Activated CD4-positive, alpha-beta T cell treated with anti-CD3 and anti-CD28 coated beads for 36 hours (primary cell): ENCODE results near the gene CACNA2D3. TPM values are rescaled to one million over a fixed set of nuclear protein-coding genes. Genes with fewer than 3 reads are reported as not detected.

Source experiments
- ATAC-seq: fragments of 200-7000 bp; cut with Tn5 transposase; one replicate; pipeline ENCODE4 v1.10.0; 2021; ENCODE audit warnings: mild to moderate bottlenecking, moderate library complexity
- CTCF ChIA-PET: fragments of 350-600 bp; sonication (Branson Sonifier 250); formaldehyde crosslinking; loops from one replicate; lab custom pipeline; 2021; ENCODE audit warnings: antibody characterized with exemption; lab: Charles Lee
- POLR2A ChIA-PET: fragments of 350-600 bp; sonication (Branson Sonifier 250); formaldehyde crosslinking; loops from one replicate; lab custom pipeline; 2021; ENCODE audit warnings: antibody characterized with exemption, inconsistent platforms; lab: Charles Lee
- DNase-seq: peaks from one replicate; pipeline ENCODE4 v3.0.0-alpha.2; 2020
- H3K27ac Mint-ChIP-seq: one replicate; pipeline ENCODE4 v1.8.0; 2021; ENCODE audit warnings: mixed read lengths
- H3K27me3 Mint-ChIP-seq: one replicate; pipeline ENCODE4 v1.8.0; 2021; ENCODE audit warnings: mixed read lengths
- H3K36me3 Mint-ChIP-seq: one replicate; pipeline ENCODE4 v1.8.0; 2021; ENCODE audit warnings: low read depth, mixed read lengths
- H3K4me1 Mint-ChIP-seq: one replicate; pipeline ENCODE4 v1.8.0; 2021; ENCODE audit warnings: mixed read lengths
- H3K4me3 Mint-ChIP-seq: one replicate; pipeline ENCODE4 v1.8.0; 2021; ENCODE audit warnings: mild to moderate bottlenecking, moderate library complexity, mixed read lengths
- H3K9me3 Mint-ChIP-seq: one replicate; pipeline ENCODE4 v1.8.0; 2021; ENCODE audit warnings: low read depth, mixed read lengths
- intact Hi-C, 2 experiments: fragments of 100-400 bp; cut with DNase I in 1 of 2; cut with micrococcal nuclease in 1 of 2; formaldehyde crosslinking; loops; one replicate each; pipeline versions ENCODE4 v1.14.2 to v1.15.1; 2022 to 2024; cut with DNase I, micrococcal nuclease
- total RNA-seq, 2 experiments: library from RNA; stranded (reverse); gene quantifications; one replicate each; pipeline ENCODE4 v1.2.3, GENCODE V29; 2021

Gene CACNA2D3
- total RNA-seq, 2 experiments from 2014 or later, result not detected

DNA sequence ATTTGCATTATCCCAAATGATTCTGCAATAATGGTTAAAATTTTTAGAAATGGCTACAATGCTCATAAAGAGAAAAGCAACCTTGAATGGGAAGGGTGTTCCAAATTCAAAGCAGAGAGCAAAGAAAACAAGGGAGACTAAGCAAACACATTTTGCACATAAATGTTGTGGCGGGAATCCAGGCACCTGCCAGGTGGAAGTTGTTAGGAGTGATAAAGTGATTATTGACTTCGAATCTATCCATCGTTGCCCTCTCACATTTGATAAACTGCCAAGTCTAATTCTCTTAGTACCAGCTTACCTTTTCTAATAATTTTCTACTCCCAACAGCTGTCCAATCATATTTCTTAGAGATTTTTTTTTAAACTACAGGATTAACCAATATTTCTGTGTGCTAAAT, 244.5 kb downstream of the CACNA2D3 start:
- CTCF ChIA-PET, result no interaction called here

GRCh38 chr3:54372232-54372631, 249.9 kb downstream of the CACNA2D3 start:
- no peak for ATAC-seq
- Mint-ChIP-seq H3K27ac (no peak overlapping the region), H3K9me3 (no peaks in the 10 kb centered on the region), H3K4me3 (no peak overlapping the region), H3K36me3 (no peaks in the 10 kb centered on the region), H3K27me3 (no peaks in the 10 kb centered on the region), H3K4me1 (no peaks in the 10 kb centered on the region)
- CTCF ChIA-PET, result no interaction called here
- POLR2A ChIA-PET, result no interaction called here
- intact Hi-C loops, result no loop called here
- DNase-seq, result no peak

More for the DNA sequence above, 244.5 kb downstream of the CACNA2D3 start:
- Mint-ChIP-seq H3K36me3 (no peaks in the 10 kb centered on the region), H3K4me3 (no peak overlapping the region), H3K4me1 (no peaks in the 10 kb centered on the region), H3K27me3 (no peaks in the 10 kb centered on the region), H3K27ac (no peak overlapping the region), H3K9me3 (no peaks in the 10 kb centered on the region)
- ATAC-seq, result no peak
- intact Hi-C loops, result no loop called here
- POLR2A ChIA-PET, result no interaction called here
- no peak for DNase-seq

GRCh38 chr3:54374214-54374852, 252.0 kb downstream of the CACNA2D3 start:
- H3K36me3 Mint-ChIP-seq, result no peaks in the 10 kb centered on the region
- H3K27me3 Mint-ChIP-seq, result no peaks in the 10 kb centered on the region
- ATAC-seq (no peak), DNase-seq (peak; percentile 38)
- CTCF ChIA-PET, result interaction anchor here (0.6 to 1.8 kb wide), 5 partner anchors 10 to 436 kb away, joined by 3 to 13 read pairs (median 3); no protein-coding TSS in a partner anchor
- no peaks in the 10 kb centered on the region for H3K4me1 Mint-ChIP-seq
- intact Hi-C loops, result loop anchor here in 1 of 2 experiments (1.0 to 2.0 kb wide), 2 partner anchors 228 to 436 kb away; no protein-coding TSS in a partner anchor
- no peak overlapping the region for H3K27ac Mint-ChIP-seq
- no peak overlapping the region for H3K4me3 Mint-ChIP-seq
- no peaks in the 10 kb centered on the region for H3K9me3 Mint-ChIP-seq
- POLR2A ChIA-PET, result interaction anchor here (0.9 kb wide), 1 partner anchor 438 kb away, joined by 3 read pairs; no protein-coding TSS in a partner anchor

DNA sequence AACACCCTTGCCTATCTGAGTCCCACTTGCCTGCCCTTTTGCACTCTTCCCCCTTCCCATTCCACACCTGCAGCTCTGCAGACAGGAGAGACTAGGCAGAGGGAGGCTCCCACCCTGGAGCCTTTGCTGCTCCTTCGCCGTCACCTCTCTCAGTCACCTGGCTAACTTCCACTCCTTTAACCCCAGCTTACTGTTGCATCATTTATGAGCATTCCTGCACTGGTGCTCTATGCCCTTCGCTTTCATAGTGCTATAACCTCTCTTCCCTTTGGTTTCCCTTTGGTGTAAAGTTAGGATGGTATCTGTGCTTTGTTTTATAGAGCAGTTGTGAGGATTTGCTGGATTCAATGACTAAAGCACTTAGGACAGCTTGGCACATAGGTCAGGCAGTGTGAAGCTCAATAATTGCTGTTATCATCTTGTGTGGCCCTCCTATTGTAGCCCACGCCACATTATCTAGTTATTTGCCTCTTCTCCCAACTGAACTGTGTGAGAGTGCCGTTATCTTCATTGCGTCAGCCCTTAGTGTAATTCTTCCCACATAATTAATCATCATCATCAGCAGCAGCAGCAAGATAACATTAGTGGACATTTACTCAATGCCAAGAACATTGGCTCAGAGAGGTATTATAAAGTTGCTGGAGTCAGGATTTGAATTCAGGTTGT, 253.9 kb downstream of the CACNA2D3 start:
- Mint-ChIP-seq H3K27me3 (no peaks in the 10 kb centered on the region), H3K27ac (no peak overlapping the region), H3K4me3 (no peak overlapping the region), H3K36me3 (no peaks in the 10 kb centered on the region), H3K4me1 (no peaks in the 10 kb centered on the region), H3K9me3 (no peaks in the 10 kb centered on the region)
- no peak for DNase-seq
- CTCF ChIA-PET, result interaction anchor here (0.9 kb wide), 1 partner anchor 8 kb away, joined by 3 read pairs; no protein-coding TSS in a partner anchor
- POLR2A ChIA-PET, result no interaction called here
- no peak for ATAC-seq
- intact Hi-C loops, result no loop called here

DNA sequence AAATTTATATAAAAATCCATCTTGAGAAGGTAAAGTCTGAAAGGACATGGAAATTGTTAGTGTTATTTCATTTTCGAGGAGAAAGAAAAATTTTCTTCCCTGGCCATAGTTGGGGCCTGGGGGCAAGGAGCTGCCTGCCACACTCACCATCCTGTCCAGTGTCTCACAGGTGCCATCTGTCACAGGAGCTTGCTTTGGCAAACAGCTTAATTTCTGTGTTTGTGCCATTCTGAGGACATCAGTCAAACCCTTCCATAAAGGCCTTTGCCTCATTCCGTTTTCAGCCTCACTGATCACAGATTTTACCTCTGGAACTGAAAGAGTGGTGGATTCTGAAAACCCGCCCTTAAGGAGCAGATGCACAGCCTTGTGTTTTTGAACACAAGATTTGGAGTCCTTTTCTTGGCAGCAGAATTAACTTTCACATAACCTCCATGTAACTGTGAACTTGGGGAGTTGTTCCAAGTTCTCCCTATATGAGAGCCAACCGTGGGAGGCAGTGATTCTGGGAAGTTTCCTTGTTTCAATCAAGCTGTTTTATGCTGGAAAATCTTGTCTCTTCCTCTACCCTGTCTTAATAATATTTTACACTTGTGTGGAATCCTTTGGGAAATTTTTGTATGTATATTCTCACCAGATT, 254.7 kb downstream of the CACNA2D3 start:
- ChIA-PET POLR2A (no interaction called here), CTCF (interaction anchor here (0.9 kb wide), 1 partner anchor 9 kb away, joined by 3 read pairs; no protein-coding TSS in a partner anchor)
- no peaks in the 10 kb centered on the region for H3K4me1 Mint-ChIP-seq
- intact Hi-C loops, result no loop called here
- no peak overlapping the region for H3K4me3 Mint-ChIP-seq
- DNase-seq (no peak), ATAC-seq (no peak)
- no peaks in the 10 kb centered on the region for H3K27me3 Mint-ChIP-seq
- H3K27ac Mint-ChIP-seq, result no peak overlapping the region
- no peaks in the 10 kb centered on the region for H3K9me3 Mint-ChIP-seq
- no peaks in the 10 kb centered on the region for H3K36me3 Mint-ChIP-seq

DNA sequence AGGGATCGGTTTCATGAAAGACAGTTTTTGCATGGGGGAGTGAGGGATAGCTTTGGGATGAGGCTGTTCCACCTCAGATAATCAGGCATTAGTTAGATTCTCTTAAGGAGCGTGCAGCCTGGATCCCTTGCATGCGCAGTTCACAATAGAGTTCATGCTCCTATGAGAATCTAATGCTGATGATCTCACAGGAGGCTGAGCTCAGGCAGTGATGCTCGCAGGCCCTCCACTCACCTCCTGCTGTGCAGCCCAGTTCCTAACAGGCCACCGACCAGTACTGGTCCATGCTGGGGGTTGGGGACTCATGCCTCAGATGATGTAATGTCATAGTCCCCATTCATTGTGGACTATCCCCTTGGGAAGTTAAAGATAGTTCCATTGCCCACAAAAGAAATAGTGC, 255.8 kb downstream of the CACNA2D3 start:
- Mint-ChIP-seq H3K9me3 (no peaks in the 10 kb centered on the region), H3K36me3 (no peaks in the 10 kb centered on the region), H3K27me3 (no peaks in the 10 kb centered on the region), H3K4me3 (no peak overlapping the region), H3K4me1 (no peaks in the 10 kb centered on the region), H3K27ac (no peak overlapping the region)
- no peak for DNase-seq
- no peak for ATAC-seq
- intact Hi-C loops, result no loop called here
- ChIA-PET POLR2A (no interaction called here), CTCF (no interaction called here)

GRCh38 chr3:54384279-54384678, 261.9 kb downstream of the CACNA2D3 start:
- no peaks in the 10 kb centered on the region for H3K4me1 Mint-ChIP-seq
- no peak overlapping the region for H3K27ac Mint-ChIP-seq
- DNase-seq (no peak), ATAC-seq (no peak)
- no peaks in the 10 kb centered on the region for H3K36me3 Mint-ChIP-seq
- H3K4me3 Mint-ChIP-seq, result no peak overlapping the region
- intact Hi-C loops, result no loop called here
- H3K27me3 Mint-ChIP-seq, result no peaks in the 10 kb centered on the region
- H3K9me3 Mint-ChIP-seq, result no peaks in the 10 kb centered on the region
- ChIA-PET POLR2A (no interaction called here), CTCF (no interaction called here)

DNA sequence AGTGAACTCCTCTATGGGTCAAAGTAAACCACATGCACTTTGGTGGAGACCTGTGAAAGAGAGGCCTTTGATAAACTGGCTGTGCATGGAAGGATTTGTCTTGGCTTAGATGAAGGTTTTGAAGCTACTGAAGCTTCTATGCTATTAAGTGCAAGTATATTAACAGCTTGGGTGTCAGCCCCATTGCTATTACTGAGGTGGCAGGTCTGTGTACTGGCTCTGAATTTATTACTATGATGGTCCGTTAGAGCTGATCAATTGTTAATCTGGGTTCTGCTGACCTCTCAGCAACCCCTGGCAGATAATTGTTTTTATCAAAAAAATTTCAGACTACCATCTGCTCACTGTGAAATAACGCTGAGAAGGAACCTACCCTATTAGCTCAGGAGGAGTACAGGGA, 268.2 kb downstream of the CACNA2D3 start:
- intact Hi-C loops, result no loop called here
- CTCF ChIA-PET, result interaction anchor here (0.7 kb wide), 1 partner anchor 364 kb away, joined by 3 read pairs; no protein-coding TSS in a partner anchor

DNA sequence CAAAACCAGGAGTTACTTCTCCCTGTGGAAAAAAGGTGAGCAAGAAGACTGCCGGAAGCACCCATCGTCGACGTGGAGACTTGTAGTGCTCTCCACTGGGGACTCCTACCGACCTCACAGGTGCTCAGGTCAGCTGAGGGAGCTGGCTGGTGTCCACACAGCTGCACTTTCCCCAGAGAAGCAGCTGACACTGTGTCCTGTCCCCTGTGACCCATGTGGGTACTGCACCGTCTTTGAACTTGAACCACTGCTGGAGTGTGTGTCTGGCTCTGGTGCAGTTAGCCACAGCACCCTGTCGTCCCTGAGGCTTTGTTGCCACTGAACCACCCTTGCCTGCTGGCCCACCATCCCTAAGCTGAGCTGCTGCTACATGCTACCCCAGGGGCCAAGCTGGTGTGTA, 270.8 kb downstream of the CACNA2D3 start:
- no peak for ATAC-seq
- peaks cover 2% of the 10 kb centered on the region for H3K27me3 Mint-ChIP-seq
- CTCF ChIA-PET, result no interaction called here
- H3K9me3 Mint-ChIP-seq, result no peaks in the 10 kb centered on the region
- POLR2A ChIA-PET, result no interaction called here
- no peaks in the 10 kb centered on the region for H3K4me1 Mint-ChIP-seq
- H3K36me3 Mint-ChIP-seq, result no peaks in the 10 kb centered on the region
- intact Hi-C loops, result no loop called here
- no peak overlapping the region for H3K27ac Mint-ChIP-seq
- no peak for DNase-seq
- no peak overlapping the region for H3K4me3 Mint-ChIP-seq

More for the DNA sequence above, 268.2 kb downstream of the CACNA2D3 start:
- Mint-ChIP-seq H3K9me3 (no peaks in the 10 kb centered on the region), H3K36me3 (no peaks in the 10 kb centered on the region), H3K4me1 (no peaks in the 10 kb centered on the region), H3K27ac (no peak overlapping the region), H3K4me3 (no peak overlapping the region), H3K27me3 (peaks cover 2% of the 10 kb centered on the region)
- DNase-seq (no peak), ATAC-seq (no peak)
- POLR2A ChIA-PET, result no interaction called here

GRCh38 chr3:54408328-54408727, 286.0 kb downstream of the CACNA2D3 start:
- Mint-ChIP-seq H3K4me1 (no peaks in the 10 kb centered on the region), H3K4me3 (no peak overlapping the region), H3K36me3 (no peaks in the 10 kb centered on the region), H3K27me3 (peaks cover 5% of the 10 kb centered on the region), H3K9me3 (no peaks in the 10 kb centered on the region), H3K27ac (no peak overlapping the region)
- intact Hi-C loops, result no loop called here
- POLR2A ChIA-PET, result no interaction called here
- CTCF ChIA-PET, result interaction anchor here (1.1 to 1.5 kb wide), 2 partner anchors 11 to 20 kb away, joined by 3 read pairs; no protein-coding TSS in a partner anchor
- no peak for ATAC-seq
- DNase-seq, result no peak

- DNase-seq, result no peak
- no peak overlapping the region for H3K27ac Mint-ChIP-seq
- H3K36me3 Mint-ChIP-seq, result no peaks in the 10 kb centered on the region
- H3K9me3 Mint-ChIP-seq, result no peaks in the 10 kb centered on the region
- intact Hi-C loops, result loop anchor here in 1 of 2 experiments (10.0 kb wide), 1 partner anchor 983 kb away; no protein-coding TSS in a partner anchor
- ATAC-seq, result no peak
- H3K4me1 Mint-ChIP-seq, result no peaks in the 10 kb centered on the region
- peaks cover 4% of the 10 kb centered on the region for H3K27me3 Mint-ChIP-seq
- H3K4me3 Mint-ChIP-seq, result no peak overlapping the region
- POLR2A ChIA-PET, result no interaction called here
- CTCF ChIA-PET, result no interaction called here
These were observed 299.6 kb downstream of the CACNA2D3 start for GRCh38 chr3:54421943-54422342.
